WI38 (cell line): ENCODE results near the gene VGF.
"Not testable (repeated sequence)": the region's sequence is repeated elsewhere in the genome, so short reads cannot be mapped to it uniquely, and the experiment has no call there.

Experiments
- H3K4me3 ChIP-seq: 2 replicates; pipeline ENCODE4 v1.5.1; 2011; ENCODE audit warnings: low read depth, mild to moderate bottlenecking, control low read depth, low read length
- TF ChIP-seq, protein P1 (sequence below): IDR thresholded peaks from 2 replicates; pipeline ENCODE4 v1.5.1; 2012; ENCODE audit warnings: low read depth, mild to moderate bottlenecking, control low read depth, low read length

VGF gene

DNA sequence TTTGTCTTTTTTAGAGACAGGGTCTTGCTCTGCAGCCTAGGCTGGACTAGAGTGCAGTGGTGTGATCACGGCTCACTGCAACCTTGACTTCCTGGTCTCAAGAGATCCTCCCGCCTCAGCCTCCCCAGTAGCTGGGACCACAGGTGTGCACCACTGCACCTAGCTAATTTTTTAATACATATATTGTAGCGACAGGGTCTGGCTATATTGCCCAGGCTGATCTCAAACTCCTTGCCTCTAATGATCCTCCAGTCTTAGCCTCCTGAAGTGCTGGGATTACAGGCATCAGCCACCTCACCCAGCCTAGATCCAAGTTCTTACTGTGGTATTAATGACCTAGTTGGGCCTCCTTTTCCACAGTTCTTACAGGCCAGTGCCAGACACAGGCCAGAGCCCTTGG is 50.2 kb downstream of the VGF start:
- TF ChIP-seq, protein P1, sequence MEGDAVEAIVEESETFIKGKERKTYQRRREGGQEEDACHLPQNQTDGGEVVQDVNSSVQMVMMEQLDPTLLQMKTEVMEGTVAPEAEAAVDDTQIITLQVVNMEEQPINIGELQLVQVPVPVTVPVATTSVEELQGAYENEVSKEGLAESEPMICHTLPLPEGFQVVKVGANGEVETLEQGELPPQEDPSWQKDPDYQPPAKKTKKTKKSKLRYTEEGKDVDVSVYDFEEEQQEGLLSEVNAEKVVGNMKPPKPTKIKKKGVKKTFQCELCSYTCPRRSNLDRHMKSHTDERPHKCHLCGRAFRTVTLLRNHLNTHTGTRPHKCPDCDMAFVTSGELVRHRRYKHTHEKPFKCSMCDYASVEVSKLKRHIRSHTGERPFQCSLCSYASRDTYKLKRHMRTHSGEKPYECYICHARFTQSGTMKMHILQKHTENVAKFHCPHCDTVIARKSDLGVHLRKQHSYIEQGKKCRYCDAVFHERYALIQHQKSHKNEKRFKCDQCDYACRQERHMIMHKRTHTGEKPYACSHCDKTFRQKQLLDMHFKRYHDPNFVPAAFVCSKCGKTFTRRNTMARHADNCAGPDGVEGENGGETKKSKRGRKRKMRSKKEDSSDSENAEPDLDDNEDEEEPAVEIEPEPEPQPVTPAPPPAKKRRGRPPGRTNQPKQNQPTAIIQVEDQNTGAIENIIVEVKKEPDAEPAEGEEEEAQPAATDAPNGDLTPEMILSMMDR, result no peak
- H3K4me3 ChIP-seq, result no peak overlapping the region

DNA sequence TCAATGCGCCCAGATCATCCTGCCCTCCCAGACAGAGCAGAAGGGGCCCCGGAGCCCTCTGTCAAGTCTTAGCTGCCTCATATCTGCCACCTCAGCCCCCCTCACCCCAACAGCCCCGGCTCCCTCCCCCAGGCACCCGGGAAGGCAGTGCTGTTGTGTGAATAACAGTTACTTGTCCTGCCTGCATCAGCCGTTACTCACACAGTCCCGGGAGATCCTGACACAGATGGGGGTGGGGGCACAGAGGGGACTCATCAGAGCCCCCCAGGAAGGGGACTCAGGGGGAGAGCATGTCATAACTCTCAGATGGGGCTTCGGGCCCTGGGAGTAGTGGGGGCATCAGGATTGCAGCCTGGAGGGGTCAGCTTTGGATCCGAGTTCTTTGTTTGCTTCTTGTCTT is 50.9 kb downstream of the VGF start:
- TF ChIP-seq, protein P1, result no peak
- H3K4me3 ChIP-seq, result no peak overlapping the region

DNA sequence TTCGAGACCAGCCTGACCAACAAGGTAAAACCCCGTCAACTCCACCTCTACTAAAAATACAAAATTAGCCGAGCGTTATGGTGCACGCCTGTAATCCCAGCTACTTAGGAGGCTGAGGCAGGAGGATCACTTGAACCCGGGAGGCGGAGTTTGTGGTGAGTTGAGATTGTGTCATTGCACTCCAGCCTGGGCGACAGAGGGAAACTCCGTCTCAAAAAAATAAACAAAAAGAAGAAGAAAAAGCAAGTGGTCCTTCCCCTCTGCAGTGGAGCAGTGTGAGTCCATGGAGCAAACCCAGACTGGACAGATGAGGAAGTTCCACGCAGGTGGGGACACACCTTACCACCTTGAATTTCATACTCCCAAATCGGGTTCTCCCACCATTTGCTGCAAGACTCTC is 51.5 kb downstream of the VGF start:
- TF ChIP-seq, protein P1, result no peak
- H3K4me3 ChIP-seq, result no peak overlapping the region

DNA sequence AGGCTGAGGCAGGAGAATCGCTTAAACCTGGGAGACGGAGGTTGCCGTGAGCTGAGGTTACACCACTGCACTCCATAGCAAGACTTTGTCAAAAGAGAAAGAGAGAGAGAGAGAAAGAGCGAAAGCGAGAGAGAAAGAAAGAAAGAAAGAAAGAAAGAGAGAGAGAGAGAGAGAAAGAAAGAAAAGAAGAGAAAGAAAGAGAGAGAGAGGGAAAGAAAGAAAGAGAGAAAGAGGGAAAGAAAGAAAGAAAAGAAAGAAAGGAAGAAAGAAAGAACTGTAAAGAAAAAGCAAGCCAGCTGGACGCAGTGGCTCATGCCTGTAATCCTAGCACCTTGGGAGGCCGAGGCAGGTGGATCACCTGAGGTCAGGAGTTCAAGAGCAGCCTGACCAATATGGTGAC is 52.2 kb downstream of the VGF start:
- H3K4me3 ChIP-seq, result not testable (repeated sequence)
